Activated CD4-positive, alpha-beta T cell treated with anti-CD3 and anti-CD28 coated beads, Interleukin-2, amount 50 U/mL, for 48 hours (primary cell): Measurements from ENCODE around the gene HUS1.
"Not testable (repeated sequence)": the region's sequence is repeated elsewhere in the genome, so short reads cannot be mapped to it uniquely, and the experiment has no call there.

ENCODE experiments used
- DNase-seq, 2 experiments: peaks; one replicate each; pipeline ENCODE4 v3.0.0-alpha.2; 2020

HUS1 gene

DNA sequence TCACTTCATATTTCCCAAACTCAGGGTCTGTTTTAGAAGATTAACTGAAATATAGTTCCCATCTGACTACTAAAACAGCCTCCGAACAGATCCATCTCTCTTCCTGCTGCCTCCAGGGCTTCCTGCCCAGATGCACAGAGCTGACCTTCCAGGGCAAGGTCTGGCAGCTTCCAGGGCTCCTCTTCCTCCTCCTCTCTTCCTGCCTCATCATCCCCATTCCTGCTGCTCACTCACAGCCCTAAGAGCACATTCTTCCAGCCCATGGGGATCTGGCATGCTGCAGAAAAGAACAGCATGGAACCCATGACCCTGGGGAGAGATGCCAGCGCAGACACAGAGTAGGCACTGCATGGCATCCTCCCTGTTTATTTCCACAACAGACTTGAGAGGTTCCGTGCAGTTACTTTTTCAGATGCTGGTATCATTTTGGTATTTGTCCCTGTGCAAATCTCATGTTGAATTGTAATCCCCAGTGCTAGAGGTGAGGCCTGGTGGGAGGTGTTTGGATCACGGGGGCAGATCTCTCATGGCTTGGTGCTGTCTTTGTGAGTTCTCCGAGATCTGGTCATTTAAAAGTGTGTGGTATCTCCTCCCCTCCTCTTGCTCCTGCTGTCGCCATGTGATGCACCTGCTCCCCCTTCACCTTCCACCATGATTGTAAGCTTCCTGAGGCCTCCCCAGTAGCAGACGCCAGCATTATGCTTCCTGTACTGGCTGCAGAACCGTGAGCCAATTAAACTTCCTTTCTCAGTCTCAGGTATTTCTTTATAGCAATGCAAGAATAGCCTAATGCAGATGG, 35.5 kb downstream of the HUS1 start:
- no peak for DNase-seq

DNA sequence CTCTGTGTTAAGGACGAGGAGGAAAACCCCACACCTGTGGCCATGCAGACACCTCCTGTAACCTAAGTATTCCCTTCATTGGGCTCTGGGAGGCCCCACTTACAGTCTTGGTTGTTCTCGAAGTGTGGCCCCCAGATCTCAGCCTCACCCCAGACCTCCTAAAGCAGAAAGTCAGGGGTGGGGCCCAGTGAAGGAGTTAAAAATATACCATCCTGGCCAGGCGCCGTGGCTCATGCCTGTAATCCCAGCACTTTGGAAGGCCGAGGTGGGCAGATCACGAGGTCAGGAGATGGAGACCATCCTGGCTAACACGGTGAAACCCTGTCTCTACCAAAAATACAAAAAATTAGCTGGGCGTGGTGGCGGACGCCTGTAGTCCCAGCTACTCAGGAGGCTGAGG, 36.8 kb downstream of the HUS1 start:
- DNase-seq, result not testable (repeated sequence)

DNA sequence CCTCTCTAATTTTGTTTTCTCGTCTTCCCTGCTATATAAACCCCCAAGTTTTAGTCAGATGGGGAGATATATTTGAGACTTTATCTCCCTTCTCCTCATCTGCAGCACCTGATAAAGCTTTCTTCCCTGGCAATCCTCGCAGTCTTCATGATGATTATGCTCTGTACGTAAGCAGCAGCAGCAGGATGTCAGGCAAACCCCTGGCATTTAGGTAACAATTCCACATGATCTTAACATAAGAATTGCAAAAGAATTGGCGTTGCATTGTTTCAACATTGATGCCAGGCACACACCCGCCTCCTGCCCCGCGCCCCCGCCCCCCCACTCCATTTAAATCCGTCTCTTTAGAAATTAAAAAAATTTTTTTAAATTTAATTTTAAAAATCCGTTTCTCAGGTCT, 37.3 kb downstream of the HUS1 start:
- DNase-seq, result no peak

DNA sequence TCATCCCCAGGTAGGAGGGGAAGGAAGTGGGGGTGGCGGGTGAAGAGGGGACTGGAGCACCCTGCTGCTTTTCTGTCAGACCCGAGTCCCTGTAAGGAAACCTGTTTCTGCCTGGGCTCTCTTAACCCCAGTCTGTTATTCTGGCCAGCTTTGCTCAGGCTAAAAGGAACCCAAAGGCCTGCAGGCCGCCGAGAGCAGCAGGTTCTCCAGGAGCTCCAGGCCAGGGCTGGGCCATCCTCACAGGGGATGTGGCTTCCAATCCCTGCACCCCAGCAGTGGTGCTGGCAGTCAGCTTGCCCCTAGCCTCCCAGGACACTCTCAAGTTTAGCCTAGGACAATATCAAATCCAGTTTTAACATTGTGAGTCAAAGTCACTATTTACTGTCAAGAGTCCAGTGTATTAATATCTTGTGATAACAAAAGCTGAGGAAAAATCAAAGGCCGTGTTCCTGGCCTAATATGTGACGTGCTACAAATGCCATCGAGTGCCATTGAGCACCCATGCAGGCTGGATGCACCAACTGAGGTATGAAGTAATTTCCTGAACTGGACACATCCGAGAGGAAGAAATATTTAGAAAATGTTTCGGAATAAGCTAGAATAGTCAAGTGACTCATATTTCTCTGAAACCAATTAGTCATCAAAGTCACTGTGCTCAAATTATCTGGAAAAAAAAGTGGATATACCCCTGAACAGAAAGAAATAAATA, 38.1 kb downstream of the HUS1 start:
- no peak for DNase-seq

DNA sequence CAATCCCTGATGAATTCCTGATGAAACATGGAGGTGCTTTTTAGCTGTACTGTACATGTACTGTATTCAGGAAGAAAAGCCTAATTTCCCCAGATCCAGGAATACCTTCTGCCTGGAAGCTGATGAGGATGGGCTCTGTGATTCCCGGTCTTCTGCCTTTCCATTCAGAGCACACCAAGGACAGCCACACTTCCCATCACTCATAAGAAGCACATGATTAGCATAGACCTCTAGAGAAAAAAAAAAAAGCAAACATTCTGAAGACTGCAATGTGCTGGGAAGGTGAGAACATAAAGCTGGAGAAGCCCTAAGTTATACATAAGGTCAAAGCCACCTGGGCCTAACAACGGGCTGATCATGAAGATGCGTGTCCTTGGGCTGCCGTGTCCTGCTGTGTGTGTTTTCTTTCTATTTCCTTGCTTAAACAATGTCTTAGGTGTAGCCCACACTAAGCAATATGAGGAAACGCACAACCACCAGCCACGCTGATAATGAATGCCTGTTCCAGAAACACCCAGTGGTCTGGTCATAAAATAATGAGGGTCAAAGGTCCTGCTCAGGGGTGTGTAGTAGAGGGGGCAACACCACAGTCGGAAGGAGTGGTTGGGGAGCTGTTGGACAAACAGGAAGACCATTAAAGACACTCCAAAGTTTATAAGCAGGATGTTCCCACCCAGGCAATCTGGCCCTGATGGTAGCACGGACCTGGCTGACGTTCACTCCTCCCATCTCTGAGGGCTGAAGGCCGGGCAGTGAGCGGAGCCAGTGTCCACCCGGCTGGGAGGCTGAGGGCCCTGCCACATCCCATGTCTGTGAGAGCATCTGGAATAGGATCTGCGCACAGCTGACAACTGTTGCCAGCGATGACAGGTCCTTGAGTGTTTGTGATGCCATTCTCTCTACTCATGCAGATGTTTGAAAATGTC, 39.1 kb downstream of the HUS1 start:
- no peak for DNase-seq

- no peak for DNase-seq
These were observed 39.9 kb downstream of the HUS1 start for GRCh38 chr7:47939425-47940036.

- no peak for DNase-seq
These were observed 40.7 kb downstream of the HUS1 start for GRCh38 chr7:47938574-47939165.

- no peak for DNase-seq
These were observed 41.5 kb downstream of the HUS1 start for GRCh38 chr7:47937711-47938573.

DNA sequence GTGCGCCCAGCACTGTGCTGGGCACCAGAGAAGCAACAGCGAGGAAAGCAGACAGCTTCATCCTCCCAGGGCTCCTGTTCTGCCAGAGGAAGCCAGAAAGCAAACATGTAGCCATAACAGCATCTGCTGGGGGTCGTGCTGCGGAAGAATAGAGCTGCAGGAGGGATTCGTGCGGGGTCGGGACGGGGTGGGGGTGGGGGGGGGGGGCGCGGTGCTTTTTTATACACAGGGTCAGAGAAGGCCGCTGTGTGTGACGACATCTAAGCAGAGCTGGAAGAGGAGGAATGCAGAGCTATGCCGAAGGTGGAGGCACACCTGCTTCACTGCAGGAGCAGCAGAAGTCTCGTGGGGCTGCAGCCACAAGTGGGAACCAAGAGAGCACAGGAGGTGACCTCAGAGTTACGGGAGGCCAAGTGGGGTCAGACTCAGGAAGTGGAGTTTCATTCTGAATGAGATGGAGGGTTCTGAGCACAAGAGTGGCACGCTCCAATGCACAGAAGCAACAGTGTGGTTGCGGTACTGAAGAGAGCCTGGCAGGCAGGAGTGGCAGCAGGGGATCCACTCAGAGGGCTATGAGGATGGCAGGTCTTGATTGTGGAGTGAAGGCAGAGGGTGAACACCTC, 42.2 kb downstream of the HUS1 start:
- DNase-seq, result peak; percentile 28 to 42

- no peak for DNase-seq
These were observed 43.1 kb downstream of the HUS1 start for GRCh38 chr7:47936323-47936722.

DNA sequence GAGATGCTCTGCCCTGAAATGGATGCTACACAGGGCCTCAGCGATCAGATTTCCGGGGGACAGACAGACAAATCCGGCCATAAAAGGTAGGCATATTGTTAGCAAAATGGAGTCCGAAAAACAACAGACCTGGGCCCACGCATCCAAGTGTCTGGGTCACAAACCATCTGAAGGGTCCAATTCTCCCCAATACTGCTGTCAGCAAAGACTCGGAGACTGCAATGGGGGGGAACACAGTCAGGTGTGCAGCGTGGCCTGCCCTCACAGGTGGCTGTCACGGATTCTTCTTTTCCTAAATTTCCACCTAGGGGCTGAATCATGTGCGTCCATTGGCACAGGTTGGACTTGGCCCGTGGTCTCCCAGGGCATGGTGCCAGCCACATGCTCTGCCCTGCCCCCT, 44.1 kb downstream of the HUS1 start:
- no peak for DNase-seq

GRCh38 chr7:47934831-47935230, 44.6 kb downstream of the HUS1 start:
- no peak for DNase-seq

DNA sequence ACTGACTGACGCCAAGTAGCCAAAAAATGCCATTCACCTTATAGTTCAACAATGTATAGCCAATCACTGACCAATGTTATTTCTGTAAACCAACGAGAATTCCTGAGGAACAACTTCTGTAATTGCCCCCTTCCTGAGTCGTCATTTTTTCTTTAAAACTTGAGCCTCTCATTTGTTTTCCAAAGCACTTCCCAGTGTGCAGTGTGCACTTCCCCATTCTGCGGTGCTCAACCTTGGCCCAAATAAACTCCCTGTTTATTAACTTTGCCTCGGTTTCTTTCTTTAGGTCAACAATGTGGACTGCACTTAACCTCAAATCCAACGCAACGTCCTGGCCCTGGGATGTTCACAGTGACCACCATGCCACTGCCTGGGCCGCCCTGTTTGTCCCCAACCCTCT, 46.2 kb downstream of the HUS1 start:
- no peak for DNase-seq

GRCh38 chr7:47932466-47933037, 46.9 kb downstream of the HUS1 start:
- DNase-seq, result no peak

GRCh38 chr7:47932016-47932415, 47.4 kb downstream of the HUS1 start:
- no peak for DNase-seq

DNA sequence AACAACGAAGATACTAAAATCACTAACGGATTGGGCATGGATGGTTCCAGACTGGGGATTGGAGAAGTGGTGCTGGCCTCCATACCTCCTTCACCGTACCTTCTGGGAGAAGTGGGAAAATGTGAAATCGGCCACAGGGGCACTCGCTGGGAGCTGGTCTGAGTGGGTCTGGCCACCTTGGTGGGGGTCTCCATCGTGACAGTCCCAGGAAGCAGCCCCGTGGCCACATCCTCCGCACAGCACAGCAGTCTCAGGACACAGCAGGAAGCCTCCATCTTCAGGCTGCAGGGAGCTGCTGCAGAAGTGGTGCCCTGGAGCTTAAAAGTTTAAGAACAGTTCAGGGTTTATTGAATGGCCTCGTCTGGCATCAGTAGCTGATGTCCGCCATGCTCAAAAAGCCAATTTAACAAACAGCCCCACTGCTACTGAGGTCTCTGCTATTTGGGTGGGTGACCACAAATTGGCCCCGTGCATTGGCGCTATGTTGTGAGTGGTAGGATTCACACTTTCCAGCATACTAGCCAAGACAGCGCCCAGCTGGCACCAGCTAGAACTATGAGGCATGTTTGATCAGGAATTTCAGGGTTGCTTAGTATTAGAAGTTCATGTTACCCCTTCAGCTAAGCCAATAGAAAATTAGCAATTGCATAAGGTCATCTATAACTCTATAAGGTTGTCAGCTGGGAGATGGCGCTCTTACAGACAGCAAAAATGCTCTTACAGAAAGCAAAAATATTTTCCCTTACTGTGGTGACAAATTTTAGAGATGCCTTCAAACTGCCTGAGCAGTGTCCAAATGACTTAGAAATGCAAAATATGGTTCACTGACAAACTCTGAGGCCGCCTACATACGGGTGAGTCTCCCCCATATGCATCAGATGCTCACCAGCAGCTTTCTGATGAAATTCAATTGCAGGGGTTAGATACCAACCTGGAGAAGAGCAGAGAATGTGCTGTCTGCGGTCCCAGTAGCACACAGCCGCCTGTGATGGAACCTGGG, 48.1 kb downstream of the HUS1 start:
- no peak for DNase-seq

GRCh38 chr7:47924266-47924665, 55.1 kb downstream of the HUS1 start:
- DNase-seq, result no peak

DNA sequence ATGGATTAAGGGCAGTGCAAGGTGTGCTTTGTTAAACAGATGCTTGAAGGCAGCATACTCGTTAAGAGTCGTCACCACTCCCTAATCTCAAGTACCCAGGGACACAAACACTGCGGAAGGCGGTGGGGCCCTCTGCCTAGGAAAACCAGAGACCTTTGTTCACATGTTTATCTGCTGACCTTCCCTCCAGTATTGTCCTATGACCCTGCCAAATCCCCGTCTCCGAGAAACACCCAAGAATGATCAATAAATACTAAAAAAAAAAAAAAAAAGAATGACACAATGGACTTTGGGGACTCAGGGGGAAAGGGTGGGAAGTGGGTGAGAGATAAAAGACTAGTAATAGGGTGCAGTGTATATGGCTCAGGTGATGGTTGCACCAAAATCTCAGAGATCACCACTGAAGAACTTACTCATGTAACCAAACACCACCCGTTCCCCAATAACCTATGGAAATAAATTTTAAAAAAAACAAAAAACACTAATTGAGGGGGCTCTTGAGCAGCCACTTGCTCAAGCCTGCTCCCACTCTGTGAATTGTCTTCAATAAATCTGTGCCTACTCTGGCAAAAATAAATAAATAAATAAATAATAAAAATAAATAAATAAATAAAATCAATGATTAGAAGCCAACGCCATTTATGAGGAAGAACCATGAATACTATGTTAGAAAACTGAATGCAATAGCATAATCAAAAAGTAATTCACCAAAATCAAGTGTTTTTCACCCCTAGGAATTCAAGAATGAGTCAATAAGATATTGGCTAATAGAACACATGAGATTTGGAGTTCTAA, 56.1 kb downstream of the HUS1 start:
- not testable (repeated sequence) for DNase-seq
